G401 (cell line): ENCODE data around the gene SCOC. TPM values are rescaled to one million over a fixed set of nuclear protein-coding genes. Genes with fewer than 3 reads are reported as not detected.
A peak's percentile ranks its signal among the peaks of the same experiment; 100 is the strongest.

Source experiments
- DNase-seq: peaks from one replicate; pipeline ENCODE4 v3.0.0-alpha.2; 2015; ENCODE audit warnings: low spot score
- in situ Hi-C: cut with HindIII; loops from 2 replicates; pipeline ENCODE4 v1.10.0; 2016; ENCODE audit warnings: low sequenced_read_pairs, mixed read lengths
- total RNA-seq: library from RNA; depleted of rRNA; stranded (reverse); fragments of >200 nt; shearing (Covaris generic); gene quantifications from 2 replicates; pipeline ENCODE4 v1.2.3, GENCODE V29; 2014; rRNA removed

The SCOC gene
- 39.8 and 56.9 TPM in 2 replicates for total RNA-seq

- peak; percentile 100 for DNase-seq
- in situ Hi-C loops, result no loop called here
These were observed at the start of gene SCOC for GRCh38 chr4:140373328-140374129. Gene SCOC (plus strand): TSS chr4:140373646. CDS start chr4:140379171, 5,525 bp downstream.

- peak; percentile 67 for DNase-seq
These were observed 47.0 kb upstream of the SCOC start for GRCh38 chr4:140326395-140326993.

GRCh38 chr4:140330311-140330900, 43.0 kb upstream of the SCOC start:
- DNase-seq, result peak; percentile 46
- in situ Hi-C loops, result no loop called here

More at GRCh38 chr4:140326395-140326993, 47.0 kb upstream of the SCOC start:
- in situ Hi-C loops, result no loop called here

- DNase-seq, result no peak
These were observed 42.2 kb upstream of the SCOC start for GRCh38 chr4:140331245-140331644.

GRCh38 chr4:140331876-140332275, 41.6 kb upstream of the SCOC start:
- in situ Hi-C loops, result no loop called here
- no peak for DNase-seq

More at GRCh38 chr4:140331245-140331644, 42.2 kb upstream of the SCOC start:
- in situ Hi-C loops, result no loop called here

GRCh38 chr4:140332734-140333133, 40.7 kb upstream of the SCOC start:
- in situ Hi-C loops, result no loop called here
- no peak for DNase-seq

- in situ Hi-C loops, result no loop called here
- no peak for DNase-seq
These were observed 39.9 kb upstream of the SCOC start for GRCh38 chr4:140333523-140333922.

- DNase-seq, result no peak
- in situ Hi-C loops, result no loop called here
These were observed 38.4 kb upstream of the SCOC start for GRCh38 chr4:140335076-140335475.

- in situ Hi-C loops, result no loop called here
- no peak for DNase-seq
These were observed 36.7 kb upstream of the SCOC start for GRCh38 chr4:140336730-140337129.

- in situ Hi-C loops, result no loop called here
- DNase-seq, result no peak
These were observed 30.8 kb upstream of the SCOC start for GRCh38 chr4:140342620-140343019.

GRCh38 chr4:140343303-140343702, 30.1 kb upstream of the SCOC start:
- in situ Hi-C loops, result no loop called here
- no peak for DNase-seq

- in situ Hi-C loops, result no loop called here
- DNase-seq, result no peak
These were observed 29.3 kb upstream of the SCOC start for GRCh38 chr4:140344101-140344500.

GRCh38 chr4:140344621-140345020, 28.8 kb upstream of the SCOC start:
- no peak for DNase-seq
- in situ Hi-C loops, result no loop called here

GRCh38 chr4:140346136-140346535, 27.3 kb upstream of the SCOC start:
- no peak for DNase-seq
- in situ Hi-C loops, result no loop called here

- no peak for DNase-seq
- in situ Hi-C loops, result no loop called here
These were observed 23.6 kb upstream of the SCOC start for GRCh38 chr4:140349816-140350215.

GRCh38 chr4:140351093-140352075, 22.1 kb upstream of the SCOC start:
- in situ Hi-C loops, result no loop called here

GRCh38 chr4:140353786-140354185, 19.7 kb upstream of the SCOC start:
- in situ Hi-C loops, result no loop called here
- DNase-seq, result no peak

More at GRCh38 chr4:140351093-140352075, 22.1 kb upstream of the SCOC start:
- no peak for DNase-seq

- DNase-seq, result no peak
- in situ Hi-C loops, result no loop called here
These were observed 18.2 kb upstream of the SCOC start for GRCh38 chr4:140355288-140355687.

- in situ Hi-C loops, result no loop called here
- no peak for DNase-seq
These were observed 15.6 kb upstream of the SCOC start for GRCh38 chr4:140357868-140358267.
